GM12878 (cell line): ENCODE measurements around the gene GNAQ.

Experiments used
- CTCF ChIP-seq, 3 experiments: IDR thresholded peaks in 2 of 3; conservative IDR thresholded peaks in 1 of 3; 2 replicates each; pipeline ENCODE4 v1.5.1; 2011; ENCODE audit warnings: low read depth in 3 of 3, low read length in 3 of 3, mild to moderate bottlenecking in 3 of 3, control low read depth in 2 of 3, moderate library complexity in 2 of 3, inconsistent platforms in 1 of 3, mixed read lengths in 1 of 3; ENCODE audit not compliant: control insufficient read depth in 2 of 3, insufficient read depth in 1 of 3; ENCODE audit errors: extremely low read depth in 1 of 3
- POLR2A ChIP-seq: IDR thresholded peaks from 2 replicates; pipeline ENCODE4 v1.6.1; 2011; ENCODE audit warnings: low read depth, mild to moderate bottlenecking, low read length

GRCh38 chr9:77912895-77913693, 118.5 kb downstream of the GNAQ start:
- no peak for TF ChIP-seq CTCF (IDR thresholded peaks at IDR 0.05 in 2 of 3, conservative IDR thresholded peaks at IDR 0.05 in 1 of 3; ENCODE audit: control insufficient read depth in 2 of 3, extremely low read depth in 1 of 3, insufficient read depth in 1 of 3, low read depth in 3 of 3, low read length in 3 of 3)
- TF ChIP-seq POLR2A: no peak
